ENCODE results near the gene DNAH6. TPM values are rescaled to one million over a fixed set of nuclear protein-coding genes. Genes with fewer than 3 reads are reported as not detected.
"Not testable (repeated sequence)": the region's sequence is repeated elsewhere in the genome, so short reads cannot be mapped to it uniquely, and the experiment has no call there.

Gene DNAH6
- total RNA-seq, 1 experiment from 2014 or later, result 0.32 TPM

DNA sequence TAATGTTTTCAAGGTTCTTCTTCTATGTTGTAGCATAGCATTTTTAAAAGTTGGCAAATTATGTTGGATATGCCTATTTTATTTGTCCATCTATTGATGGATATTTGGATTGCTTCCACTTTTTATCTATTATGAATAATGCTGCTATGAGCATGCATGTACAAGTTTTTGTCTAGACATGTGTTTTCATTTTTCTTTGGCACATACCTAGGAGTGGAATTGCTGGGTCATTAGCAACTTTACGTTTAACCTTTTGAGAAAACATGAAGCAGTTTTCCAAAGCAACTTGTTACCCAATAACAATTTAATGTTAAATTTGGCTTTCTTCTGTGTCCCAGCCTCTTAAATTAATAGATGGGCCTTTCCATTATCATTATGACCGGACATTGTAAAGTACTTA lies 30.3 kb downstream of the DNAH6 start:
- ChIA-PET POLR2A (no interaction called here), CTCF (no interaction called here)
- H3K36me3 Mint-ChIP-seq (ENCODE audit: insufficient read depth, unreplicated experiment), result no peaks in the 10 kb centered on the region
- no peaks in the 10 kb centered on the region for H3K9me3 ChIP-seq
- no peaks in the 10 kb centered on the region for H3K4me1 Mint-ChIP-seq (ENCODE audit: low read depth, unreplicated experiment)
- intact Hi-C loops (cut with micrococcal nuclease; ENCODE audit: unreplicated experiment), result no loop called here
- TF ChIP-seq, protein P1, sequence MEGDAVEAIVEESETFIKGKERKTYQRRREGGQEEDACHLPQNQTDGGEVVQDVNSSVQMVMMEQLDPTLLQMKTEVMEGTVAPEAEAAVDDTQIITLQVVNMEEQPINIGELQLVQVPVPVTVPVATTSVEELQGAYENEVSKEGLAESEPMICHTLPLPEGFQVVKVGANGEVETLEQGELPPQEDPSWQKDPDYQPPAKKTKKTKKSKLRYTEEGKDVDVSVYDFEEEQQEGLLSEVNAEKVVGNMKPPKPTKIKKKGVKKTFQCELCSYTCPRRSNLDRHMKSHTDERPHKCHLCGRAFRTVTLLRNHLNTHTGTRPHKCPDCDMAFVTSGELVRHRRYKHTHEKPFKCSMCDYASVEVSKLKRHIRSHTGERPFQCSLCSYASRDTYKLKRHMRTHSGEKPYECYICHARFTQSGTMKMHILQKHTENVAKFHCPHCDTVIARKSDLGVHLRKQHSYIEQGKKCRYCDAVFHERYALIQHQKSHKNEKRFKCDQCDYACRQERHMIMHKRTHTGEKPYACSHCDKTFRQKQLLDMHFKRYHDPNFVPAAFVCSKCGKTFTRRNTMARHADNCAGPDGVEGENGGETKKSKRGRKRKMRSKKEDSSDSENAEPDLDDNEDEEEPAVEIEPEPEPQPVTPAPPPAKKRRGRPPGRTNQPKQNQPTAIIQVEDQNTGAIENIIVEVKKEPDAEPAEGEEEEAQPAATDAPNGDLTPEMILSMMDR (IDR thresholded peaks at IDR 0.05; ENCODE audit: insufficient read depth in 1 of 2, low read depth in 1 of 2, low read length in 1 of 2, severe bottlenecking in 1 of 2, unreplicated experiment in 1 of 2), result no peak
- H3K4me3 ChIP-seq (ENCODE audit: low read depth, low read length), result no peak overlapping the region
- no peak overlapping the region for H3K27ac Mint-ChIP-seq (ENCODE audit: unreplicated experiment)
- no peaks in the 10 kb centered on the region for H3K9me3 Mint-ChIP-seq (ENCODE audit: unreplicated experiment)
- no peaks in the 10 kb centered on the region for H3K36me3 ChIP-seq (ENCODE audit: control insufficient read depth, insufficient read depth, low read length)
- DNase-seq, result no peak
- no TSS peak for BruUV-seq (replicated peaks)
- no peaks in the 10 kb centered on the region for H3K27me3 Mint-ChIP-seq (ENCODE audit: insufficient read depth, unreplicated experiment)
- H3K27me3 ChIP-seq (replicated peaks; ENCODE audit: control insufficient read depth, insufficient read depth, low read length), result no peaks in the 10 kb centered on the region; the same call in 1 of the 2 replicates
- no peak overlapping the region for H3K4me3 Mint-ChIP-seq (ENCODE audit: unreplicated experiment)
- no peaks in the 10 kb centered on the region for H3K4me1 ChIP-seq

DNA sequence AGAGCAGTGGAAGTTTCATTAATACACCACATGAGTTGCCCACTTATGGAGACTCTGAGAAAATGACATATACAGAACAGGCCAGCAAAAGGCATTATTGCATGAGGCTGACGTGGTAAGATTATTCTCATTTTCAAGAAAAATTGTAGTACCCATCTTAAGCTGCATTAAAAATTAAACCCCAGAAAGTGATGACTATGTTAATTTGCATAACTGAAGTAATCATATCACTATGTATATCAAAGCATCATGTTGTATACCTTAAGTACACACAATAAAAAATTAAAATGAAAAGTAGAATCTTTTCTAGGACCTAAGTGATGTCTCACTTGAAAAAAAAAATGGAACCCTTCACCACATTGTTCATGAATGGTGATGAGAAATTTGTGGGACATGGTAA lies 32.0 kb downstream of the DNAH6 start:
- Histone ChIP-seq H3K4me3 (ENCODE audit: low read depth, low read length) (no peak overlapping the region), H3K27me3 (replicated peaks; ENCODE audit: control insufficient read depth, insufficient read depth, low read length) (no peaks in the 10 kb centered on the region; the same call in 1 of the 2 replicates), H3K9me3 (no peaks in the 10 kb centered on the region), H3K4me1 (no peaks in the 10 kb centered on the region), H3K36me3 (ENCODE audit: control insufficient read depth, insufficient read depth, low read length) (no peaks in the 10 kb centered on the region)
- no peak overlapping the region for H3K4me3 Mint-ChIP-seq (ENCODE audit: unreplicated experiment)
- intact Hi-C loops (cut with micrococcal nuclease; ENCODE audit: unreplicated experiment), result no loop called here
- H3K9me3 Mint-ChIP-seq (ENCODE audit: unreplicated experiment), result no peaks in the 10 kb centered on the region
- H3K36me3 Mint-ChIP-seq (ENCODE audit: insufficient read depth, unreplicated experiment), result no peaks in the 10 kb centered on the region
- CTCF ChIA-PET, result no interaction called here
- peaks cover 2% of the 10 kb centered on the region for H3K27me3 Mint-ChIP-seq (ENCODE audit: insufficient read depth, unreplicated experiment)
- POLR2A ChIA-PET, result no interaction called here
- TF ChIP-seq, protein P1 (IDR thresholded peaks at IDR 0.05; ENCODE audit: insufficient read depth in 1 of 2, low read depth in 1 of 2, low read length in 1 of 2, severe bottlenecking in 1 of 2, unreplicated experiment in 1 of 2), result no peak
- H3K4me1 Mint-ChIP-seq (ENCODE audit: low read depth, unreplicated experiment), result no peaks in the 10 kb centered on the region
- no peak for DNase-seq
- no TSS peak for BruUV-seq (replicated peaks)
- no peak overlapping the region for H3K27ac Mint-ChIP-seq (ENCODE audit: unreplicated experiment)

DNA sequence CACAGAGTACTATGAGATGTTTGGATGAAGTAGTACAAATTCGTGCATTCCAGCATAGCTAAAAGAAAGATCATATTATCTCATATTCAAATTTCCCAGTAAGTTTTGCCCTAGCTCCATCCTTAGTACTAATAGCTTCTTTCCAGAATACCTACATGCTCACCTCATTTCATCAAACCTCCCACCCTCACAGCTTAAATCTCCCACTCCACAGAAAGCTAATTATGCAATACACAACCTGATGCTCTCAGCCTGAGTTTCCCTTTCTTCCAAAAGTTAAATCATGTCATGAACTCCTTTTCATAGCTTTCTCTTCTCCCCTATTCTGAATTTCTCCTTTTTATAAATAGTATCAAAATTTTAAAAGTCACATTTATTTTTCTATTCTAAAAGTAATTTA lies 34.6 kb downstream of the DNAH6 start:
- ChIA-PET CTCF (interaction anchor here (0.6 kb wide), 1 partner anchor 23 kb away, joined by 3 read pairs; no protein-coding TSS in a partner anchor), POLR2A (no interaction called here)
- Mint-ChIP-seq H3K4me1 (ENCODE audit: low read depth, unreplicated experiment) (no peaks in the 10 kb centered on the region), H3K4me3 (ENCODE audit: unreplicated experiment) (no peak overlapping the region), H3K9me3 (ENCODE audit: unreplicated experiment) (no peaks in the 10 kb centered on the region), H3K27ac (ENCODE audit: unreplicated experiment) (no peak overlapping the region), H3K36me3 (ENCODE audit: insufficient read depth, unreplicated experiment) (no peaks in the 10 kb centered on the region), H3K27me3 (ENCODE audit: insufficient read depth, unreplicated experiment) (peaks cover 3% of the 10 kb centered on the region)
- no TSS peak for BruUV-seq (replicated peaks)
- no peaks in the 10 kb centered on the region; the same call in 1 of the 2 replicates for H3K27me3 ChIP-seq (replicated peaks; ENCODE audit: control insufficient read depth, insufficient read depth, low read length)
- TF ChIP-seq, protein P1 (IDR thresholded peaks at IDR 0.05; ENCODE audit: insufficient read depth in 1 of 2, low read depth in 1 of 2, low read length in 1 of 2, severe bottlenecking in 1 of 2, unreplicated experiment in 1 of 2), result no peak
- no peaks in the 10 kb centered on the region for H3K9me3 ChIP-seq
- DNase-seq, result no peak
- no peaks in the 10 kb centered on the region for H3K4me1 ChIP-seq
- H3K36me3 ChIP-seq (ENCODE audit: control insufficient read depth, insufficient read depth, low read length), result no peaks in the 10 kb centered on the region
- no peak overlapping the region for H3K4me3 ChIP-seq (ENCODE audit: low read depth, low read length)
- intact Hi-C loops (cut with micrococcal nuclease; ENCODE audit: unreplicated experiment), result no loop called here

DNA sequence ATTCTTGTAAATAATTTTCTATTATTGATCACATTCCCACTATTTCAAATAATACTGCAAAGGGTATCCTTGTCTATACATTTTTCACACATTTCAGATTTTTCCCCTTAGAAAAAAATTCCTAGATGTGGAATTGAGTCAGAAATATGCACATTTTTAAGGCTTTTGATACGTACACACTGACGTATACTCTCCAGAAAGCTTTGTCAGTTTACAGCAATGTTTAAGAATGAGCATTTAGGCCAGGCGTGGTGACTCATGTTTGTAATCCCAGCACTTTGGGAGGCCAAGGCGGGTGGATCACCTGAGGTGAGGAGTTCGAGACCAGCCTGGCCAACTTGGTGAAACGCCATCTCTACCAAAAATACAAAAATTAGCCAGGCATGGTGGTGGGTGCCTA lies 35.2 kb downstream of the DNAH6 start:
- H3K27me3 Mint-ChIP-seq (ENCODE audit: insufficient read depth, unreplicated experiment); H3K9me3 Mint-ChIP-seq (ENCODE audit: unreplicated experiment); H3K4me1 ChIP-seq; H3K4me3 ChIP-seq (ENCODE audit: low read depth, low read length); H3K4me1 Mint-ChIP-seq (ENCODE audit: low read depth, unreplicated experiment); H3K27me3 ChIP-seq (replicated peaks; ENCODE audit: control insufficient read depth, insufficient read depth, low read length); DNase-seq; H3K36me3 Mint-ChIP-seq (ENCODE audit: insufficient read depth, unreplicated experiment); CTCF ChIA-PET; H3K27ac Mint-ChIP-seq (ENCODE audit: unreplicated experiment); BruUV-seq (replicated peaks); H3K9me3 ChIP-seq; intact Hi-C loops (cut with micrococcal nuclease; ENCODE audit: unreplicated experiment); H3K4me3 Mint-ChIP-seq (ENCODE audit: unreplicated experiment); H3K36me3 ChIP-seq (ENCODE audit: control insufficient read depth, insufficient read depth, low read length); POLR2A ChIA-PET: not testable (repeated sequence)

All from Caco-2 (cell line).